Small intestine (tissue), 4 donors: Measurements from ENCODE around the gene SLC38A5. TPM values are rescaled to one million over a fixed set of nuclear protein-coding genes. Genes with fewer than 3 reads are reported as not detected.

Source experiments
- polyA plus RNA-seq, 4 donors: library from polyadenylated mRNA; stranded (reverse) in 3 of 4; unstranded in 1 of 4; fragments of 200-250 nt in 3 of 4; fragments of 120-200 nt in 1 of 4; gene quantifications; one replicate each; pipeline versions ENCODE4 v1.2.1 to v1.2.3, GENCODE V29; 2013
- donor health status: healthy with polysubstance abuse.
- donor health status: Bipolar disorder and iron deficiency.
- donor health status: healthy.

The SLC38A5 gene
- polyA plus RNA-seq, 4 donors, result 2.0 to 77.7 (median 32.6) TPM

Other genes with a start within 250 kb of the SLC38A5 start
- gene SSX1, start 214.9 kb downstream of the SLC38A5 start, polyA plus RNA-seq, result not detected
- not detected for gene SSX3, start 113.6 kb downstream of the SLC38A5 start, polyA plus RNA-seq
- not detected for gene SSX4, start 86.7 kb downstream of the SLC38A5 start, polyA plus RNA-seq
- gene SSX4B, start 58.3 kb downstream of the SLC38A5 start, polyA plus RNA-seq, result not detected
- gene FTSJ1, start 5.9 kb upstream of the SLC38A5 start, polyA plus RNA-seq, result 10 to 100 TPM; 13.4 to 32.9 (median 18.1) TPM
- gene PORCN, start 38.7 kb upstream of the SLC38A5 start, polyA plus RNA-seq, result 1 to 10 TPM; 2.0 to 6.4 (median 2.5) TPM
- 100 to 1,000 TPM in 3 of 4 donors, 10 to 100 TPM in 1; 92.9 to 298 (median 124) TPM for gene EBP, start 51.5 kb upstream of the SLC38A5 start, polyA plus RNA-seq
- 1 to 10 TPM; 6.0 to 7.3 (median 6.5) TPM for gene TBC1D25, start 69.5 kb upstream of the SLC38A5 start, polyA plus RNA-seq
- gene RBM3, start 104.2 kb upstream of the SLC38A5 start, polyA plus RNA-seq, result 100 to 1,000 TPM in 3 of 4 donors, 10 to 100 TPM in 1; 87.9 to 222 (median 173) TPM
- 100 to 1,000 TPM; 105 to 326 (median 213) TPM for gene WDR13, start 127.2 kb upstream of the SLC38A5 start, polyA plus RNA-seq
- gene WAS, start 213.5 kb upstream of the SLC38A5 start, polyA plus RNA-seq, result 1 to 10 TPM; 1.1 to 6.2 (median 4.8) TPM
- 1 to 10 TPM; 2.2 to 8.5 (median 4.3) TPM for gene SUV39H1, start 226.5 kb upstream of the SLC38A5 start, polyA plus RNA-seq